GM18861 (cell line): ENCODE measurements around the gene MARS1.
"Not testable (repeated sequence)": the region's sequence is repeated elsewhere in the genome, so short reads cannot be mapped to it uniquely, and the experiment has no call there.

Experiments
- ATAC-seq: cut with Tn5 transposase; IDR thresholded peaks from one replicate; pipeline ENCODE4 v1.9.1; 2021; ENCODE audit not compliant: unreplicated experiment

Gene MARS1

DNA sequence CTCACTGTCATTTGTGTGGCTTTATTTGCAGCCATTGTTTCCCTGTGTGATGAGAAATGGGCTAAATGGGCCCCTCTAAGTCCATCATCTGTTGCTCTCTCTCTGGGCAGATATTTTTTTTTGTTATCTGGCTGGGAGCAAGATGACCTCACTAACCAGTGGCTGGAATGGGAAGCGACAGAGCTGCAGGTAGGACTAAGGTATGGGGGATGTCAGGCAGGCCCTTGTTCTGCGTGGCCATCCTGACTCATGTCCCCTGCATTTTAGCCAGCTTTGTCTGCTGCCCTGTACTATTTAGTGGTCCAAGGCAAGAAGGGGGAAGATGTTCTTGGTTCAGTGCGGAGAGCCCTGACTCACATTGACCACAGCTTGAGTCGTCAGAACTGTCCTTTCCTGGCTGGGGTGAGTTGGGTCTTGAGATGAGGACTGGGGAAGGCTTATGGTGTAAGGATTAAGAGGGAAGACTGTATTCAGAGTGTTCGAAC, 1.3 kb downstream of the MARS1 start:
- ATAC-seq: no peak

DNA sequence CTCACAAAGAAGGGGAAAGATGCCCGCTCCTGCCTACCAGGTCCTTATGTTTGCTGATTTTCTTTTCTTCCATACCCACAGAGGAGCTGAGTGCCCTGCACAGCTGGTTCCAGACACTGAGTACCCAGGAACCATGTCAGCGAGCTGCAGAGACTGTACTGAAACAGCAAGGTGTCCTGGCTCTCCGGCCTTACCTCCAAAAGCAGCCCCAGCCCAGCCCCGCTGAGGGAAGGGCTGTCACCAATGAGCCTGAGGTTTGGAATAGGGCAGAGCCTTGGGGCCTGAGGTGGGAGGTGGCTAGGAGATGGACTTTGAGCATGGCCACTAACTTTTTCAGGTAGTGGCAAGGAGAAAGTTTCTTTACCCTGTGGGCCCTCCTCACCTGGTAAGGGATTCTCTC, 2.3 kb downstream of the MARS1 start:
- ATAC-seq: no peak

DNA sequence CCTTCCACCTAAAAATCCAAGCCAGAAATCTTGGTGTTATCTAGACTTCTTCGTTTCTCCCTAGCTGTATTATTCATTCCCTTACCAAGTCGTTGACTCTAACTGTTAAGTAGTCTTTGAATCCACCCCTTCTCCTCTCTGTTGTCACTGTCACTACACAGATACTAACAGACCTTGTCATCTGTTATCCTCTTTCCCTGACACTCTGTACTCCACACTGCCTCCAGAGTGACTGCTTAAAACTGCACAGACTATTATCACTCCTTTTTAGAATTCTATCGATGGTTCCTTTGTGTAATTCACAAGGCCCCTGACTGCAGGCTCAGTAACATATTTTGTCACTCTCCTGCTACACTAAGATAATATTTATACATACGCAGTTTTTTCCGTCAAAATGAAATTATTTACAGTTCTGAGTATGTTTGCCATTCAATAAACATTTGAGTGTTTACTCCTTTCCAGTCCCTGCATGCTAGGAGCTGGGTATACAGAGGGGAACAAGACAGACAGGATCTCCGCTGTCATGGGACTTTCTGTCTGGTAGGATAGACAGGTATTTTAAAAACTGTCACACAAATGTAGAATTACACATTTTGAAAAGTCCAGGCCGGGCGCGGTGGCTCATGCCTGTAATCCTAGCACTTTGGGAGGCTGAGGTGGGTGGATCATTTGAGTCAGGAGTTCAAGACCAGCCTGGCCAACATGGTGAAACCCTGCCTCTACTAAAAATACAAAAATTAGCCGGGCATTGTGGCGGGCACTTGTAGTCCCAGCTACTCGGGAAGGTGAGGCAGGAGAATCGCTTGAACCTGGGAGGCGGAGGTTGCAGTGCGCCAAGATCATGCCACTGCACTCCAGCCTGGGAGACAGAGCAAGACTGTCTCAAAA, 3.8 kb downstream of the MARS1 start:
- ATAC-seq: no peak

DNA sequence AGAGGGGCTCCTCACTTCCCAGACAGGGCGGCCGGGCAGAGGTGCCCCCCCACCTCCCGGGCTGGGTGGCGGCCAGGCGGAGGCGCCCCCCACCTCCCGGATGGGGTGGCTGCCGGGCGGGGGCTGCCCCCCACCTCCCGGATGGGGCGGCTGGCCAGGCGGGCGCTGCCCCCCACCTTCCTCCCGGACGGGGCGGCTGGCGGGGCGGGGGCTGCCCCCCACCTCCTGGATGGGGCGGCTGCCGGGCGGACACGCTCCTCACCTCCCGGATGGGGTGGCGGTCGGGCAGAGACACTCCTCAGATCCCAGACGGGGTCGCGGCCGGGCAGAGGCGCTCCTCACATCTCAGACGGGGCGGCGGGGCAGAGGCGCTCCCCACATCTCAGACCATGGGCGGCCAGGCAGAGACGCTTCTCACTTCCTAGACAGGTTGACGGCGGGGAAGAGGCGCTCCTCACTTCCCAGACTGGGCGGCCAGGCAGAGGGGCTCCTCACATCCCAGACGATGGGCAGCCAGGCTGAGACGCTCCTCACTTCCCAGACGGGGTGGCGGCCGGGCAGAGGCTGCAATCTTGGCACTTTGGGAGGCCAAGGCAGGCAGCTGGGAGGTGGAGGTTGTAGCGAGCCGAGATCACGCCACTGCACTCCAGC, 7.3 kb downstream of the MARS1 start:
- not testable (repeated sequence) for ATAC-seq

DNA sequence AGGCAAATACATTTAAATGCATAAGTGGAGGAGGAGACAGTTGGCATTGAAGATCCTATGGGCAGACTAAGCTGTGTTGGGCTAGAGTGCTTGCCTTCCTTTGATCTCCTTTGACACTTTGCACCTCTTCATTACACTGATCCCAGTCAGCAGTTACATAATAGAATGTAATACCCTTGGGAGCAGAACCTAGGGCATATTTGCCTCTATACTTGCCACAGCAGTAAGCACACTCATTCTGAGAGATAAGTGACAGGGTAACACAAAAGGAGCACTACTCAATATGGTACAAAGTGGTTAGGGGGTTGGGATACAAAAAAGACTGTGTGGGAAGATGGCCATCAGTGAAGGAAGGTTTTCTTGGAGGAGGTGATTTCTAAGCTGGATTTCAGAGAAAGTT, 9.0 kb downstream of the MARS1 start:
- ATAC-seq: no peak

DNA sequence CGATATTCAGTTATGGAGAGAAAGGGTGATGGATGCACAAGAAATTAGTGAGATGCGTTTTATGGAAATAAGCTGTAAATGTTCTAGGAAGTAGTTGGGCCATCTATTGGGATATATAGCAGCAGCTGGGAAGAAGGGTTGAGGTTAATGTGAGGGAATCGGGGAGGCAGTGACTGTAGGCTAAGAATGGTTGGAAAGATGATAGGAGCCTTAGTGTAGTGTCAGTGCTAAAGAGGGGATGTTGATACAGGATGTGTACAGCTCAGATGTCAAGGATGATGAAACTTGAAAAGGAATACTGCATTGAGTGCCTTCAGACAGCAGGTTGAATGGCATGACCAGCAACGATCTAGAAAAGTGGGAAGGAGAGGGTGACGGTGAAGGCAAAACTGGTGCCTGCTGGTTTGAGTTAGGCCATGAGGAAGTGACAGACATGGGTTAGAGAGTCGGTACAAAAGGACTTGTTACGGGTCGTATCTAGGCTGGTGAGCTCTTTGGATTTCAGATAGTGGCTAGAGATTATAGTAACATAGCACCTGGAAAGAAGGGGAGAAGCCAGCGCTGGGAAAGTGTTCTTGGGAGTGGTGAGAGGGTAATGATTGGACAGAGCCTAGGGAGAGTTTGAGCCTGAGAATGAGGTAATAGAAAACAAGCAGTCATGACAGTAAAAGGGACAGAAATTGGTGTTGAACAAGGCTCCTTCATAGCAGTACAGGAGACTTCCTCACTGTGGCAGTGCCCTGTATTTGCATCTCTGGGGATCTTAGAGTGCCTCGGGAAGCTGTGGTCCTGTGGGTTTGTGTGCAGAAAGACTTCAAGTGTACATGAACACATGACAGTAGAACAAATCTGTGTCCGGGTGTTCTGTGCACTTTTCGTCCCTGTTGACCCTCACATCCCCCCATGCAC, 9.6 kb downstream of the MARS1 start:
- no peak for ATAC-seq

DNA sequence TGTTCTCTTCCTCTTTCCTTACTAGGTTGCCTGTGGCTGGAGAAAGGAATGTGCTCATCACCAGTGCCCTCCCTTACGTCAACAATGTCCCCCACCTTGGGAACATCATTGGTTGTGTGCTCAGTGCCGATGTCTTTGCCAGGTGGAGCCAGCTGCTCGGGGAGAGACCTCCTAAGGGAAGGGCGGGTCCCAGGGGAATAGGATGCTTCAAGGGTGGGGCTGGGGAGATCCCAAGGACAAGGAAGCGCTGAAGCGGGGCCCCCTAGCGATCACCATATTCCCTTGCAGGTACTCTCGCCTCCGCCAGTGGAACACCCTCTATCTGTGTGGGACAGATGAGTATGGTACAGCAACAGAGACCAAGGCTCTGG, 10.2 kb downstream of the MARS1 start:
- ATAC-seq: no peak

DNA sequence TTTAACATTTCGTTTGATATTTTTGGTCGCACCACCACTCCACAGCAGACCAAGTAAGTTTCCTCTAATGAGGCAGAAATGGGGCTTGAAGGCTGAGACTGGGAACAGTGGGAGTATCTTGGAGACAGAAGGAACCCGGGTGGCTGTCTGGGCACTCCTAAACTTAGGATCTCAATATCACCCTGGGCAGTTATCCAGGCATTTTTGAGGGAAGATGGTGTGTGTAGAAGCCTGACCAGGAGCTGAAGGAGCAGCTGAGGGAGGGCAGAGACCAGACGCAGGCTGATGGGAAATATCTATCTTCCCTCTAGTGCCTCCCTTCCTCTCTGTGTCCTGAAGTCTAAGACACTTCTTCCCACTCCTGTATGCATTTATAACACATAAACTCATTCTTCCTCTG, 10.7 kb downstream of the MARS1 start:
- ATAC-seq: no peak

DNA sequence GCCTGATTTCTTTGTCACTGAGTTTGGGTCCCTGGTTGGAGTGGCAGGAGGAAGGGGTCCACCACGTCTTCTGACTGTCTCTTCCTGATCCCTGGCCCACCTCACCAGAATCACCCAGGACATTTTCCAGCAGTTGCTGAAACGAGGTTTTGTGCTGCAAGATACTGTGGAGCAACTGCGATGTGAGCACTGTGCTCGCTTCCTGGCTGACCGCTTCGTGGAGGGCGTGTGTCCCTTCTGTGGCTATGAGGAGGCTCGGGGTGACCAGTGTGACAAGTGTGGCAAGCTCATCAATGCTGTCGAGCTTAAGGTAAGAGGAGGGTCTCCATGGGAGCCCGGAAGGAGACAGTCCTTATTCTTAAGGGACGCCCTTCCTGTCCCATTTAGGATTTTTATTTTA, 12.3 kb downstream of the MARS1 start:
- ATAC-seq: no peak

DNA sequence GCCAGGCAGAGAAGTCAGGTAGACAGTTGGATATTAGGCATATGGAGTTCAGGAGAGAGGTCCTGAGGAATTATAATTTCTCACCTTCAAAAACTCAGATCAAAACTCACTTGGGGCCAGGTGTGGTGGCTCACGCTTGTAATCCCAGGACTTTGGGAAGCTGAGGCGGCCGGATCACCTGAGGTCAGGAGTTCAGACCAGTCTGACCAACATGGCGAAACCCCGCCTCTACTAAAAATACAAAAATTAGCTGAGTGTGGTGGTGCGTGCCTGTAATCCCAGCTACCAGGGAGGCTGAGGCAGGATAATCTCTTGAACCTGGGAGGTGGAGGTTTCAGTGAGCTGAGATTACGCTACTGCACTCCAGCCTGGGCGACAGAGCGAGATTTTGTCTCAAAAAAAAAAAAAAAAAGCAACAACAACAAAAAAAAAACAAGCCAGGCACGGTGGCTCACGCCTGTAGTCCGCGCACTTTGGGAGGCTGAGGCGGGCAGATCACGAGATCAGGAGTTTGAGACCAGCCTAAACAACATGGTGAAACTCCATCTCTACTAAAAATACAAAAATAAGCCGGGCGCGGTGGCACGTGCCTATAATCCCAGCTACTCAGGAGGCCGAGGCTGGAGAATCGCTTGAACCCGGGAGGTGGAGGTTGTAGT, 14.6 kb downstream of the MARS1 start:
- ATAC-seq: not testable (repeated sequence)

DNA sequence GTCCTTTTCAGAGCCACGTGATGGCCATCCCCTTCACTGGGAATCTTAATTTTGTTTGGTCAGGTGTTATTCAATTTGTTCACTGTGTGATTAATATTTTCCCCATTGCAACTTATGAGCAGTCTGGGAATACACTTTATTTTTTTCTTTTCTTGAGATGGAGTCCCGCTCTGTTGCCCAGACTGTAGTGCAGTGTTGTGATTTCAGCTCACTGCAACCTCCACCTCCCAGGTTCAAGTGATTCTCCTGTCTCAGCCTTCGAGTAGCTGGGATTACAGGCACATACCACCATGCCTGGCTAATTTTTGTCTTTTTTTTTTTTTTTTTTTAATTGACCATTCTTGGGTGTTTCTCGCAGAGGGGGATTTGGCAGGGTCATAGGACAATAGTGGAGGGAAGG, 18.7 kb downstream of the MARS1 start:
- ATAC-seq: not testable (repeated sequence)

DNA sequence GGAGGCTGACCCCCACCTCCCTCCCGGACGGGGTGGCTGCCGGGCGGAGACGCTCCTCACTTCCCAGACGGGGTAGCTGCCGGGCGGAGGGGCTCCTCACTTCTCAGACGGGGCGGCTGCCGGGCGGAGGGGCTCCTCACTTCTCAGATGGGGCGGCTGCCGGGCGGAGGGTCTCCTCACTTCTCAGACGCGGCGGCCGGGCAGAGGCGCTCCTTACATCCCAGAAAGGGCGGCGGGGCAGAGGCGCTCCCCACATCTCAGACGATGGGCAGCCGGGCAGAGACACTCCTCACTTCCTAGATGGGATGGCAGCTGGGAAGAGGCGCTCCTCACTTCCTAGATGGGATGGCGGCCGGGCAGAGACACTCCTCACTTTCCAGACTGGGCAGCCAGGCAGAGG, 19.9 kb downstream of the MARS1 start:
- not testable (repeated sequence) for ATAC-seq

DNA sequence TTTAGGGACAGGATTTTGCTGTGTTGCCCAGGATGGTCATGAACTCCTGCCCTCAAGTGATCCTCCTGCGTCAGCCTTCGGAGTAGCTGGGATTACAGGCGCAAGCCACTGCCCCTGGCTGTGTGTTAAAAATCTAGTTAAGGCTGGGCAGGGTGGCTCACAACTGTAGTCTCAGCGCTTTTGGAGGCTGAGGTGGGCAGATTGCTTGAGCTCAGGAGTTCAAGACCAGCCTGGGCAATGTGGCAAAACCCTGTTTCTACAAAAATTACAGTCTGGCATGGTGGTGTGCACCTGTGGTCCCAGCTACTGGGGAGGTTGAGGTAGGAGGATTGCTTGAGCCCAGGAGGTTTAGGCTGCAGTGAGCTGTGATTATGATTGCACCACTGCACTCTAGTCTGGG, 23.3 kb downstream of the MARS1 start:
- ATAC-seq: no peak

DNA sequence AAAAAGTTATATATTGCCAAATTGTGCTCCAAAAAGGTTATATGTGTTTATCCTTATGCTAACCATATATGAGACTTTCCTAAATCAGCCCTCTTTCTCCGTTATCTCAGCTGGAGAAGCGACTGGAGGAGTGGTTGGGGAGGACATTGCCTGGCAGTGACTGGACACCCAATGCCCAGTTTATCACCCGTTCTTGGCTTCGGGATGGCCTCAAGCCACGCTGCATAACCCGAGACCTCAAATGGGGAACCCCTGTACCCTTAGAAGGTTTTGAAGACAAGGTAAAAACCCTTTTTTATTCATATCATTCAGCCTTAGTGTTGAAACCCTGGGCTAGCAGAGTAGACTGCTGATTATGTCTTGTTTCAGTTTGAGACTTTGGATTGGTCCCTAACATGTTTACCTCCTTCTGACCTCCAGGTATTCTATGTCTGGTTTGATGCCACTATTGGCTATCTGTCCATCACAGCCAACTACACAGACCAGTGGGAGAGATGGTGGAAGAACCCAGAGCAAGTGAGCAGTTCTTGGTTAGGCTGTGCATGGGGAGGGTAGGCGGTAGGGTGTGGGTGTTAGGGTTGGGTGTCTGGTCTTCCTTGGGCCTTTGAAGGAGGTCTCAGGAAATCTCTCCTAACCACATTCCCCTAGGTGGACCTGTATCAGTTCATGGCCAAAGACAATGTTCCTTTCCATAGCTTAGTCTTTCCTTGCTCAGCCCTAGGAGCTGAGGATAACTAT, 23.9 kb downstream of the MARS1 start:
- no peak for ATAC-seq

DNA sequence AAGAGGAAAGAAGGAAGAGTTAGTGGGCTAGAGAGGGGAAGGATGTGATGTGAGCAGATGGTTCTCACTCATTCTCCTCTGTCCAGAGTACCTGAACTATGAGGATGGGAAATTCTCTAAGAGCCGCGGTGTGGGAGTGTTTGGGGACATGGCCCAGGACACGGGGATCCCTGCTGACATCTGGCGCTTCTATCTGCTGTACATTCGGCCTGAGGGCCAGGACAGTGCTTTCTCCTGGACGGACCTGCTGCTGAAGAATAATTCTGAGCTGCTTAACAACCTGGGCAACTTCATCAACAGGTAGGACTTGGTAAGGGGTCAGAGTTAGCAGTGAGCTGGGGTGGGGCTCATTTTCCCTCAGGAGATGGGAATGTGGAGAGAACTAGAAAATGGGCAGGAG, 24.8 kb downstream of the MARS1 start:
- no peak for ATAC-seq

DNA sequence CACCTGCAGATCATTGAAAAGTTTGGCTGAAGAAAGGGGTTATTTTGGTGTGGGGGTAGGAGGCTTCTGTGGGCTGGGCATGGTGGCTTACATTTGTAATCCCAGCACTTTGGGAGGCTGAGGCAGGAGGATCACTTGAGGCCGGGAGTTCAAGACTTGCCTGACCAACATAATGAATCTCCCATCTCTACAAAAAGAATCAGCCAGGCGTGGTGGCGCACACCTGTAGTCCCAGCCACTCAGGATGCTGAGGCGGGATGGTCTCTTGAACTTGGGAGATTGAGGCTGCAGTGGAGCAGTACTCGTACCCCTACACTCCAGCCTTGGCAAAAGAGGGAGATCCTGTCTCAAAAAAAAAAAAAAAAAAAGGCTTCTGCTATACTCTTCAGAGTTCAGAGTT, 25.4 kb downstream of the MARS1 start:
- ATAC-seq: no peak

DNA sequence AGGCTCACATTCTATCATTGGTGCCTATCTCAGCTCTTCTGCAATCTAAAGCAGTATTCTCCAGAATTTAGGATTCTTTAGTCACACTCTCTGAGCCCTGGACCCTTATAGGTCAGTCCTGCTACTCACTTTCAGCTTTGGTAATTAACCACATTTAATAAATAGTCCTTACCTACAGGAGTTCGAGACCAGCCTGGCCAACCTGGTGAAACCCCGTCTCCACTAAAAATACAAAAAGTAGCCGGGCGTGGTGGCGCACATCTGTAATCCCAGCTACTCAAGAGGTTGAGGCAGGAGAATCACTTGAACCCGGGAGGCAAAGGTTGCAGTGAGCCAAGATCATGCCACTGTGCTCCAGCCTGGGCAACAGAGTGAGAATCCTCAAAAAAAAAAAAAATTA, 25.8 kb downstream of the MARS1 start:
- not testable (repeated sequence) for ATAC-seq

DNA sequence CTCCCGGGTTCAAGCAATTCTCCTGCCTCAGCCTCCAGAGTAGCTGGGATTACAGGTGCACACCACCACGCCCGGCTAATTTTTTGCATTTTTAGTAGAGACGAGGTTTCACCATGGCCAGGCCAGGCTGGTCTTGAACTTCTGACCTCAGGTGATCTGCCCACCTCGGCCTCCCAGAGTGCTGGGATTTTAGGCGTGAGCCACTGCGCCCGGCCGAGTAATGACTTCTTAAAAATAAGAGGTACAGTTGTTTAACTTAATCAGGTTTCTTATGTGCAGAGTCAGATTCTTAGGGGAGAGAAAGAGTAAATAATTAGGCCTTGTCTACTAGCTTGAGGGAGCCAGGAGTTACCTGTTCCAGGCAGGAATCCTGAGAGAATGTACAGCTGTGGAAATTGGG, 26.4 kb downstream of the MARS1 start:
- not testable (repeated sequence) for ATAC-seq

DNA sequence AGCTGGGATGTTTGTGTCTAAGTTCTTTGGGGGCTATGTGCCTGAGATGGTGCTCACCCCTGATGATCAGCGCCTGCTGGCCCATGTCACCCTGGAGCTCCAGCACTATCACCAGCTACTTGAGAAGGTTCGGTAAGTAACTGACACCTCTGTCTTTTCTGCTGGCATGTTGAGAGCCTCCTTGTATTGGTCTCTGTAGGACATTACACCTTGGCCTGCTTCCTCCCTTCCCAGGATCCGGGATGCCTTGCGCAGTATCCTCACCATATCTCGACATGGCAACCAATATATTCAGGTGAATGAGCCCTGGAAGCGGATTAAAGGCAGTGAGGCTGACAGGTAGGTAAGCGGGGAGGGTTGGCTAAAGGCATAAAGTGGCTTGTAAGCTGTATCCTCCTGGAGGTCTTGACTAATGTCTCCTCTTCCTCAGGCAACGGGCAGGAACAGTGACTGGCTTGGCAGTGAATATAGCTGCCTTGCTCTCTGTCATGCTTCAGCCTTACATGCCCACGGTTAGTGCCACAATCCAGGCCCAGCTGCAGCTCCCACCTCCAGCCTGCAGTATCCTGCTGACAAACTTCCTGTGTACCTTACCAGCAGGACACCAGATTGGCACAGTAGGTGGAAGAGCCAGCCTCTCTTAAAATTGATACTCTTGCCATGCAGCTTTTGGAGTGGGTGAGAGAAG, 27.0 kb downstream of the MARS1 start:
- ATAC-seq: no peak
